Stimulated activated CD4-positive, alpha-beta T cell treated with anti-CD3 and anti-CD28 coated beads, Interleukin-1b, Interleukin-23, amount 100 ng/mL, for 4 hours (primary cell): ENCODE data around the gene PAPOLG.
"Not testable (repeated sequence)": the region's sequence is repeated elsewhere in the genome, so short reads cannot be mapped to it uniquely, and the experiment has no call there.

Experiments
- DNase-seq, 2 donors: peaks; one replicate each; pipeline ENCODE4 v3.0.0-alpha.2; 2020; ENCODE audit warnings: low read depth in 2 of 2

Gene PAPOLG

GRCh38 chr2:60822987-60823386, 66.9 kb downstream of the PAPOLG start:
- DNase-seq, result no peak

DNA sequence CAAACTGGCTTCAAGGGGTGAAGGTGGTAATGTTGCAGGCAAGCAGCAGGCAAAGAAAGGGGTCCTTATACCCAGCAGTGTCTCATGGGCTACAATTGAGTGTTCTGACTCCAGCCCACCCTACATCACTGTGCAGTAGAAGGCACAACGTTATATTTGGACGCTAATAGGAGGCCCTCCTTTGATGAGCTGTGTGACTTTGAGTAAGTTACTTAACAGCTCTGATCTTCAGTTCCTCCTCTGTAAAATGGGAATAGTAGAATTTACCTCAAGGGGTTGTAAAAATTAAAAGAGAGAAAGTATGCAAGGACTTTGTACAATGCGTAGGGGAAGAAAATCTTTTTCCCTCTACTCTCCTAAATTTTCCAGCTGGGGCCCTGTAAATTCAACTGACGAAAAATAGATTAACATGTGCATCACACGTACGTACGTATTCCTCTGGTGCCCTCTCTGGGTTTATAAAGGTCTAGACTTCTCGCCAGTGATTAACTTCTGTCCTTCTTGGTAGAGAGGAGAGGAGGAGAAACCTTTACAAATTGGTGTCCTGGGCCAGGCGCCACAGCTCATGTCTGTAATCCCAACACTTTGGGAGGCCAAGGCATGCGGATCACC, 67.7 kb downstream of the PAPOLG start:
- DNase-seq, result no peak

DNA sequence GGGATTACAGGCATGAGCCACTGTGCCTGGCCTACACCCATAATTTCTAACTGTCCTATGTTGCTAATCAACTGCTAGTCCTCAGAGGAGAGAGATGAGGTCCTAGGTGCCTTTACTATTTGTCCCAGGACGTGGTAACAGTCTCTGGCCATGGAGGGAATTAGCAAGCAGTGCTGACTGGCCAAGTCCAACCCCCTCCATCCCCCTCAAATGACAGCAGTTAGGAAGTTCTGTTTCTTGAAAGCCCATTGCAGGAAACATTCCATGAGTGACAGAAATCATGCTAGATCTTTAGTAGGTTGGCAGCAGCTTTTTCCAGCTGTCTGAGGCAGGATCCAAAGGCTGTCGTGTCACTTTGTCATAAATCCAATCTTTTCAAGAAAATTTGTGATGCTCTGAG, 69.6 kb downstream of the PAPOLG start:
- no peak for DNase-seq

GRCh38 chr2:60826111-60826510, 70.0 kb downstream of the PAPOLG start:
- no peak for DNase-seq

DNA sequence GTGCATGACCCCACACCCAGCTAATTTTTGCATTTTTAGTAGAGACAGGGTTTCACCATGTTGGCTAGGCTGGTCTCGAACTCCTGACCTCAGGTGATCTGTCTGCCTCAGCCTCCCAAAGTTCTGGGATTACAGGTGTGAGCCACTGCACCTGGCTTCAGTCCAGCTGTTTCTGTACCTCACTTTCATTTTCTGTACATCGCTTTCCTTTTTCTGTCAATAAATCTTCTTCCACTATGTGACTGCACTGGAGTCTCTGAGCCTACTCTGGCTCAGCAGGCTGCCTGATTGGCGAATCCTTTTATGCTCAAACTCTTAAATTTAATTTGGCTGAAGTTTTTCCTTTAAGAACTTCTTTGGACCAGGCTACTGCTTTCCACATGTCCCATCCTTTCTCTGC, 70.8 kb downstream of the PAPOLG start:
- not testable (repeated sequence) for DNase-seq

GRCh38 chr2:60827369-60827768, 71.3 kb downstream of the PAPOLG start:
- DNase-seq, result no peak

- DNase-seq, result no peak
These were observed 74.9 kb downstream of the PAPOLG start for GRCh38 chr2:60830991-60831390.

GRCh38 chr2:60831921-60832320, 75.9 kb downstream of the PAPOLG start:
- no peak for DNase-seq

DNA sequence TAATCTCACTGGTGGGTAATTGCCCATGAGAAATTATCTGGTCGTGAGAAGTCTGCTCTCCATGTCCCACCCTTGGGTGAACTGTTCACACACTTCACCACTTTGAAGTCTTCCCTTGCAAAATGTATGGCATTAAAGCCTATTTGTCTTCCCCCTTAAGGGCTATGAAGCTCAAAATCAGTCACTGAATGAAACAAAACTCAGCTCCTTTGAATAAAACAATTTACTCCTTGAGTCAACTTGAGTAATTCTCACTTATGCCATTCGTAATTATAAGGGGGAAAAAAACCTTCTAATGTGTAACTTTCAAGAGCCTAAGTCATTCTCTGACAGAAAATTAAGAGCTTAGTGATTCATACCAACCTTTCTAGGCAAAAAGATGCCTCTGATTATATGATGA, 76.6 kb downstream of the PAPOLG start:
- DNase-seq, result no peak

- DNase-seq, result no peak
These were observed 78.2 kb downstream of the PAPOLG start for GRCh38 chr2:60834270-60834717.

DNA sequence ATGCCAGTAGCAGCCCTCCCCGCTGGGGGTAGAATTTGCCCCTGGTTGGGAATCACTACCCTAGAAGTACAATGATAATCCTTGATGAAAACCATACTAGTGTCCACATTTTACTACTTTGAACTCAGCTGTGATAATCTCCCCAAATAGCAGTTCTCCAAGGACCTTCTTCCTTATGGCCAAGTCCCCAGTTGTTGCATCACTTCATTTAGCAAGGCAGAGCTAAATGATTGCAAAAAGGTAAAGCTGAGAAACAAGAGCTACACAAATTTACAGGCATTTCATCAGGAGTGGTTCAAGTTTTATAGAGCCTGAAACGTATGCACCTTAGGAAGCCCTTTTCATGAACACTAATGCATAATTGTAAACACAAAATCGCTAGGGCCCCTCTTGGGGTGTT, 80.4 kb downstream of the PAPOLG start:
- DNase-seq, result no peak

DNA sequence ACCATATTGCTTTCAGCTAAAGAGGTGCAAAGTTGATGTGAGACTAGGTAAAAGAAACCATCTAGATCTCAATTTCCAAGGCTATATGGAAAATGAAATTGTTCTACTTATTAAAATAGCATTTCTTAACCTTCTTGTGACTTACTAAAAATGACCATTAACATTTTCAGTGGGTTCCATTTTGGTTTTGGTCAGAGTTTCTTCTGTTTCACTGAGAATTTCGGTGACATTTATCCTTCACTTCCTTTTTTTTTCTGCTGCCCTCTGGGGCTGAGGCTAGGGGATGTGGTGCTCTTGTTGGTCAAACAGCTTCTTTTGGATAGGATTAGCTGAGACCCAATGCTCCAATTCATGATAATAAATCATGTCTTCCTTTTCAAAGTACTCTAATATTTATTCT, 81.1 kb downstream of the PAPOLG start:
- DNase-seq, result no peak

DNA sequence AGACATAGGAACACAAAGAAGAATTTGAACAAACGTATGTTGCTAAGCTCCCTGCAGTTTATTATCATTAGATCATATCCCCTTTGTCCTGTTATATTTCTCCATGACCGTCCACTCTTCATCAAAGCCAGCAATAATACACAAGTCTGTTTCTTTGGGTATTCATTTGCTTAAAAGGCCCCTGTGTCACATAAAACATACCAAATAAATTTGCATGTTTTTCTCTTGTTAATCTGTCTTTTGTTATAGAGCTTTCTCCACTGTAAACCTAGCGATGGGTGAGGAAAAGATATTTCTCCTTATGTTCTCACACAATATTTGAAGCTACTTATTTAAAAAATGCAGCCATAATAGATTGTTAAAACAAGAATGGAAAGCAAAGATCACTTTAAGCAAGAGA, 82.4 kb downstream of the PAPOLG start:
- no peak for DNase-seq

- DNase-seq, result no peak
These were observed 83.2 kb downstream of the PAPOLG start for GRCh38 chr2:60839126-60839813.

DNA sequence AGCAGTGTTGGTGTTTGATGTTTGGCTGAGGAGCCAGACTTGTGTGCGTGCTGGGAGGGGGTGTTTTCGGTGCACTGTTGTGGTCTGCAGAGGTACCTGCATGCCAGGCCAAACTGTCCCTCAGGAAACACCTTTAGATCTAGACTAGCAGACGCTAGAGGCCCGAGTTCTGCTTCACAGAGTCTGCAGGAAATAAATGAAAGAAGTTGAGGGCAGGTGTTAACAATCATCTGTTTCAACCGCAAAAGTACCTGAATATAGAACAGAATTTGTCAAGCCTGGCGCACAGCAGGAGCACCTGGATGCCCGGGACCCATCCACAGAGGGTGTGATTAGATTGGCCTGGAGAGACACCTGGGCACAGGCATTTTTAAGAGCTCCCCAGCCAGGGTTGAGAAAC, 84.8 kb downstream of the PAPOLG start:
- no peak for DNase-seq

GRCh38 chr2:60843006-60843405, 86.9 kb downstream of the PAPOLG start:
- DNase-seq, result no peak

DNA sequence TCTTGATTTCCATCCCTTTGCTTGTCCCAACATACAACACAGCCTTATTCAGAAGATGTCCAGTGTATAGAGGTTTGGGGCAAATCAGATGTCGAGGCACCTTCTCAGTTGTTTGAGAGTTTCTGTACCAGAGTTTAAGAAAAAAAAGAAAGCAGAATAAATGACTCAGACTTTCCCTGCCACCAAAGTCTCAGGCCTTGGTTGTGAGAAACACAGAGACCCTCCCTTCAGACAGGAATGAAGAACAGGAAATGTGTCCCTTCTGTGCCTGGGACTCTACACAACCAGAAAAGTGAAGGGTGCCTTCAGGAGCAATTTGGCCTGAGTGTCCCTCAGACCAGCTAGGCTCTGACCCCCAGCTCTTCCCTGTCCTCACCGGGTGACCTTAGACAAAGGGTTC, 88.0 kb downstream of the PAPOLG start:
- DNase-seq, result no peak

DNA sequence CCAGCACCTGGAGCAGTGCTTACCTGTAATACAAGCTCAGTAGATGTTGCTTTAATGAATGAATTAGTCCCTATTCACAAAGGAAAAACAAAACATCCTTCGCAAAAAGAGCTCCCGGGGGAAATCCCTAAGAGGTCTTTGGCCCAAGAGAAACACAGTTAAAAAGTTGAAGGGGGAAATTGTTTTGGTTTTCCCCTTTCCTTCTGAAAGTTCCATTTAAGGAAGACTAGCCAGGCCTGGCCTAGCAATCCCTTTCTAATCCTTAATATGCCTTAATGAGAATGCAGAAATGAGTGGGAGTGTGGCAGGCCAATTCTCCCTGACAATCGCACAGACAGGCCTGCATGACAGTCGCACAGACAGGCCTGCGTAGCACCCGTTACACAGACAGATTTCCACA, 91.8 kb downstream of the PAPOLG start:
- no peak for DNase-seq
